ENCODE results near the gene NUP153. TPM values are rescaled to one million over a fixed set of nuclear protein-coding genes. Genes with fewer than 3 reads are reported as not detected.

Gene NUP153
- total RNA-seq, 1 donor from 2014 or later: 74.6 TPM

DNA sequence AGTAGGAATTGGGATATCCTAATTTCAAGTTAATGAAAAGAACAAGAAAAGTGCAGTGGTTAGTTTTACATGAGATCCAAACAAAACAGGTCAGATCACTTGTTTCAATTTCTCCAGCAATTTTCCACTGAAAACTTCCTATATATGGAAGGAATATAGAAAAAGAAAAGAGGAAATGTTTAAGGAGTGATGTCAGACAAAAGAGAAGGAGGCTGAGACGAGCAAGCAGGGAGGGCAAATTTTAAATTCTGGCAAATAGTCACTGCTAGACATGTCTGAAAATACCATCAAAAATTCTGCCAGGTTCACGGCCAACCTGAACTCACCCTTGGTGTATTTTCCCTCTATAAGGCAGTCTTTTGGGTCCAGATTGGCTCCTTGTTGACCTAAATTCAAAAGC lies 9.5 kb upstream of the NUP153 start:
- no peaks in the 10 kb centered on the region for H3K9me3 Mint-ChIP-seq
- H3K36me3 Mint-ChIP-seq (ENCODE audit: low read depth): no peaks in the 10 kb centered on the region
- no peak overlapping the region for H3K4me3 Mint-ChIP-seq
- DNase-seq (ENCODE audit: low read depth, low spot score): no peak
- no peaks in the 10 kb centered on the region for H3K27me3 Mint-ChIP-seq (ENCODE audit: low read depth)
- TF ChIP-seq, protein P1, sequence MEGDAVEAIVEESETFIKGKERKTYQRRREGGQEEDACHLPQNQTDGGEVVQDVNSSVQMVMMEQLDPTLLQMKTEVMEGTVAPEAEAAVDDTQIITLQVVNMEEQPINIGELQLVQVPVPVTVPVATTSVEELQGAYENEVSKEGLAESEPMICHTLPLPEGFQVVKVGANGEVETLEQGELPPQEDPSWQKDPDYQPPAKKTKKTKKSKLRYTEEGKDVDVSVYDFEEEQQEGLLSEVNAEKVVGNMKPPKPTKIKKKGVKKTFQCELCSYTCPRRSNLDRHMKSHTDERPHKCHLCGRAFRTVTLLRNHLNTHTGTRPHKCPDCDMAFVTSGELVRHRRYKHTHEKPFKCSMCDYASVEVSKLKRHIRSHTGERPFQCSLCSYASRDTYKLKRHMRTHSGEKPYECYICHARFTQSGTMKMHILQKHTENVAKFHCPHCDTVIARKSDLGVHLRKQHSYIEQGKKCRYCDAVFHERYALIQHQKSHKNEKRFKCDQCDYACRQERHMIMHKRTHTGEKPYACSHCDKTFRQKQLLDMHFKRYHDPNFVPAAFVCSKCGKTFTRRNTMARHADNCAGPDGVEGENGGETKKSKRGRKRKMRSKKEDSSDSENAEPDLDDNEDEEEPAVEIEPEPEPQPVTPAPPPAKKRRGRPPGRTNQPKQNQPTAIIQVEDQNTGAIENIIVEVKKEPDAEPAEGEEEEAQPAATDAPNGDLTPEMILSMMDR (conservative IDR thresholded peaks at IDR 0.05): no peak
- no peak overlapping the region for H3K27ac Mint-ChIP-seq (ENCODE audit: unreplicated experiment)
- peaks cover 5% of the 10 kb centered on the region for H3K4me1 Mint-ChIP-seq

DNA sequence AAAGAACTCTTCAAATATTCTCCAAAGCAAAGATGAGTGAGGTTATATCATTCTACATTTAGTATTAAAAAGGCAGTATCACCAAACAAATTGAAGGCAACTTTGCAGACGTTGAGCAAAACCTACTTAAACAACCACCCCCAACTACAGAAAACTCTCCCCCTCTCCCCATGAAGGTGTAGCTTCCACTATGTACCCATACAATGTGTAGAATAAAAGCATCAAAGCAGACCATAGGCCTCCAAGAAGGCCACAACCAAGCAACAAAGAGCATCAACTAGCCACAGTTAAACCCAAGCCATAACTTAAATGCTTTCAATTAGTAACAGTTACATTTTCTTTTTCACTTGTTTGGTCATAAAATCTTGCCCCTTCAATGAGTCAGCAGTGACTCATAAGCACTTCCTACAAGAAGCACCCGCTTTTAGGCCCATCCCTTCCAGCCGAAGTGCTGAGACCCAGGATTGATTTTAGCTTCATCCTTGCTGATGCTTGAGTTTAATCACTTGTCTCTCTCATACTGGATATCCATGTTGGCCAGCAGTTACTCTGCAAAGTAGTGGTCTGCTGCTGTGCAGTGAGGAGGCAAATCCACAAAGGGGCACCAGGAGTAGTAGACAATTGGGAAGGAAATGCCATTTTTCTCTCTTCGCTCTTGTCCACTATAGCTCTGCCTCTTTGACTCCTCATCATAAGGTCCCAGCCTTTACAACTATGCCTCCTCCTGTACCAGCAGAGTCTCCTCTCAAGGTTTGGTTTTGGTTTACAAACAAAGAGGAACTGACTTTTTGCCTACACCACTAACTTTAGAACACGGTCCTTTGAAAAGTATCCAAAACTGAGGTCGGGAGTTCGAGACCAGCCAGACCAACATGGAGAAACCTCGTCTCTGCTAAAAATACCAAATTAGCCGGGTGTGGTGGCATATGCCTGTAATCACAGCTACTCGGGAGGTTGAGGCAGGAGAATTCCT lies 8.4 kb upstream of the NUP153 start:
- TF ChIP-seq, protein P1 (conservative IDR thresholded peaks at IDR 0.05): no peak
- DNase-seq (ENCODE audit: low read depth, low spot score): no peak
- H3K4me3 Mint-ChIP-seq: no peak overlapping the region
- peaks cover 5% of the 10 kb centered on the region for H3K4me1 Mint-ChIP-seq
- H3K27me3 Mint-ChIP-seq (ENCODE audit: low read depth): no peaks in the 10 kb centered on the region
- no peak overlapping the region for H3K27ac Mint-ChIP-seq (ENCODE audit: unreplicated experiment)
- no peaks in the 10 kb centered on the region for H3K9me3 Mint-ChIP-seq
- no peaks in the 10 kb centered on the region for H3K36me3 Mint-ChIP-seq (ENCODE audit: low read depth)

DNA sequence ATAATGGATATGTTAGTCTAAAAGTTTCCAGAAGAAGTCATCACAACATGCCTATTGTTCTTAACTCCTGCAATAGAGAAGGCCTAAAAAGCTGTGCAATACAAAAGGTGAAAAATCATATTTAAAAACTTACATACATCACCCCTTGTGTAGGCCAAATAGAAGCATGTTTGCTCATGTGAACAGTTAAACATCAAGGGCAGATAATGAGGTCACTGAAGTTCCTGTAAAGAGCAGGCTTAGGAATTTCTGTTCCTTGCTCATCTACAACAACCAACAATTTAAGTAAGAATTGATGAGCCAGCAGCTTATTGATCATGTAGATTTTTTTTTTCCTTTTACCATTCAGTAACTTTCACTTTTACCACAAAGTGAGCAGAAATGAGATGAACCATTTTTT lies 7.5 kb upstream of the NUP153 start:
- no peak overlapping the region for H3K4me3 Mint-ChIP-seq
- no peaks in the 10 kb centered on the region for H3K9me3 Mint-ChIP-seq
- TF ChIP-seq, protein P1 (conservative IDR thresholded peaks at IDR 0.05): no peak
- no peaks in the 10 kb centered on the region for H3K27me3 Mint-ChIP-seq (ENCODE audit: low read depth)
- H3K36me3 Mint-ChIP-seq (ENCODE audit: low read depth): no peaks in the 10 kb centered on the region
- DNase-seq (ENCODE audit: low read depth, low spot score): no peak
- H3K27ac Mint-ChIP-seq (ENCODE audit: unreplicated experiment): no peak overlapping the region
- H3K4me1 Mint-ChIP-seq: peaks cover 5% of the 10 kb centered on the region

DNA sequence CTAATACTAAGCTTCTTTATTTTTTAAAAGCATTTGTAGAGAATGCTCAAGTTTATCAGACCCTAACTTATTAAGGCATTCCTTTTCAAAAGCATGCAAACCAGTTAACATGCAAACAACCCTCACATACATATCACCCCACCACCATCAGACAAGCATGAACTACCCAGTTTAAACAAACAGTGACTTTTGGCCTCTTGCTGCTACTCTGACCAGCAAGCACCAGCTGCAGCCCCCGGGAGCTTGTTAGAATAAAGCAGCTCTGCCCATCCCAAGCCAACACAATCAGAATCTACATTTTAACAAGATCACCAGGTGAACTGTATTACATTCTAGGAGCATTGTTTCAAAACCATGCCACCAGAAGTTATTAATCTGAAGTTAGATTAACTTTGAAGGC lies 5.9 kb upstream of the NUP153 start:
- H3K27ac Mint-ChIP-seq (ENCODE audit: unreplicated experiment): no peak overlapping the region

DNA sequence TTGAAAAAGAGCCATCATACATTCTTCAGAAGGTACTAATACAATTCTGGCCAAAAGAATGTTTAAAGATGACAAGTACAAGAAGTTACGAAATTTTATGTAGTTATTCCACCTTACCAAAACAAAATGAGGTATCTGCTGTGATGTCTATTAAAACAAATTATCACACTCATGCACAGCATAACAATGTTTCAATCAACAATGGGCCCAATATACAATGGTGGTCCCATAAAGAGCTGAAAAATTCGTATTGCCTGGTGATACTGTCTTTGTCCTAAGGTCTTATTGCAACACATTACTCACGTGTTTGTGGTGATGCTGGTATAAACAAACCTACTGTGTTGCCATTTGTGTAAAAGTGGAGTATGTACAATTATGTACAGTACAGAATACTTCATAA lies 3.6 kb upstream of the NUP153 start:
- no peaks in the 10 kb centered on the region for H3K27me3 Mint-ChIP-seq (ENCODE audit: low read depth)
- DNase-seq (ENCODE audit: low read depth, low spot score): no peak
- H3K36me3 Mint-ChIP-seq (ENCODE audit: low read depth): no peaks in the 10 kb centered on the region
- no peaks in the 10 kb centered on the region for H3K9me3 Mint-ChIP-seq
- H3K4me1 Mint-ChIP-seq: peaks cover 11% of the 10 kb centered on the region
- H3K4me3 Mint-ChIP-seq: peak overlapping the region; percentile 27
- TF ChIP-seq, protein P1 (conservative IDR thresholded peaks at IDR 0.05): no peak
- no peak overlapping the region for H3K27ac Mint-ChIP-seq (ENCODE audit: unreplicated experiment)

More for the DNA sequence above, 5.9 kb upstream of the NUP153 start:
- no peaks in the 10 kb centered on the region for H3K9me3 Mint-ChIP-seq
- H3K4me3 Mint-ChIP-seq: no peak overlapping the region
- no peak for DNase-seq (ENCODE audit: low read depth, low spot score)
- H3K4me1 Mint-ChIP-seq: peaks cover 5% of the 10 kb centered on the region
- H3K27me3 Mint-ChIP-seq (ENCODE audit: low read depth): no peaks in the 10 kb centered on the region
- TF ChIP-seq, protein P1 (conservative IDR thresholded peaks at IDR 0.05): no peak
- H3K36me3 Mint-ChIP-seq (ENCODE audit: low read depth): no peaks in the 10 kb centered on the region
